Gastrocnemius medialis (tissue), 4 donors: ENCODE measurements around the gene ARRB1.

Experiments
- CTCF ChIP-seq, 5 experiments: fragments of 450-650 bp in 3 of 5; fragments of 200-600 bp in 2 of 5; sonication (generic) in 2 of 5; IDR thresholded peaks in 4 of 5; conservative IDR thresholded peaks in 1 of 5; 1 replicate in 4 of 5; 2 replicates in 1 of 5; pipeline ENCODE4 v1.5.1; 2016 to 2019; ENCODE audit warnings: antibody characterized with exemption in 5 of 5, mild to moderate bottlenecking in 3 of 5, moderate library complexity in 3 of 5
- POLR2A ChIP-seq, 2 donors: fragments of 450-650 bp; IDR thresholded peaks; one replicate each; pipeline ENCODE4 v1.6.1; 2017; ENCODE audit warnings: antibody characterized with exemption in 2 of 2, mild to moderate bottlenecking in 2 of 2, moderate library complexity in 2 of 2

GRCh38 chr11:75324740-75325139 lies 26.7 kb downstream of the ARRB1 start:
- TF ChIP-seq CTCF (IDR thresholded peaks at IDR 0.05 in 4 of 5, conservative IDR thresholded peaks at IDR 0.05 in 1 of 5) (no peak), POLR2A (IDR thresholded peaks at IDR 0.05) (no peak)
